HEK293 (cell line): Measurements from ENCODE around the gene KANSL3.

Experiments
- HOXD13 ChIP-seq: sonication (generic); formaldehyde crosslinking; IDR thresholded peaks from 2 replicates; pipeline ENCODE4 v1.8.0; 2022; ENCODE audit warnings: missing genetic modification reagents, borderline replicate concordance
- IKZF3 ChIP-seq: fragments of 450-650 bp; IDR thresholded peaks from 2 replicates; pipeline ENCODE4 v1.5.0; 2018; ENCODE audit warnings: missing biosample characterization, mild to moderate bottlenecking, missing genetic modification characterization, moderate library complexity
- ZNF10 ChIP-seq: fragments of 450-650 bp; formaldehyde crosslinking; IDR thresholded peaks from 2 replicates; pipeline ENCODE4 v1.5.1; 2017; ENCODE audit warnings: missing biosample characterization, missing genetic modification characterization
- ZNF157 ChIP-seq: fragments of 450-650 bp; formaldehyde crosslinking; IDR thresholded peaks from 2 replicates; pipeline ENCODE4 v1.5.1; 2016; ENCODE audit warnings: missing biosample characterization, missing genetic modification characterization
- ZNF350 ChIP-seq: fragments of 450-650 bp; formaldehyde crosslinking; IDR thresholded peaks from 2 replicates; pipeline ENCODE4 v1.5.0; 2017; ENCODE audit warnings: missing biosample characterization, mild to moderate bottlenecking, missing genetic modification characterization
- ZNF366 ChIP-seq: fragments of 450-650 bp; formaldehyde crosslinking; conservative IDR thresholded peaks from 2 replicates; pipeline ENCODE4 v1.5.1; 2016; ENCODE audit warnings: missing biosample characterization, missing genetic modification characterization
- ZNF416 ChIP-seq: fragments of 450-650 bp; formaldehyde crosslinking; IDR thresholded peaks from 2 replicates; pipeline ENCODE4 v1.5.1; 2016; ENCODE audit warnings: missing biosample characterization, missing genetic modification characterization
- ZNF776 ChIP-seq: fragments of 450-650 bp; formaldehyde crosslinking; IDR thresholded peaks from 2 replicates; pipeline ENCODE4 v1.5.0; 2017; ENCODE audit warnings: missing biosample characterization, missing genetic modification characterization, borderline replicate concordance
- TF ChIP-seq, protein P1 (sequence below): IDR thresholded peaks from 2 replicates; pipeline ENCODE4 v1.6.1; 2011; ENCODE audit warnings: mild to moderate bottlenecking, low read depth, low read length, borderline replicate concordance
- TF ChIP-seq, protein P2 (sequence below): fragments of 450-650 bp; formaldehyde crosslinking; IDR thresholded peaks from 2 replicates; pipeline ENCODE4 v1.5.1; 2016; ENCODE audit warnings: missing biosample characterization, missing genetic modification characterization

DNA sequence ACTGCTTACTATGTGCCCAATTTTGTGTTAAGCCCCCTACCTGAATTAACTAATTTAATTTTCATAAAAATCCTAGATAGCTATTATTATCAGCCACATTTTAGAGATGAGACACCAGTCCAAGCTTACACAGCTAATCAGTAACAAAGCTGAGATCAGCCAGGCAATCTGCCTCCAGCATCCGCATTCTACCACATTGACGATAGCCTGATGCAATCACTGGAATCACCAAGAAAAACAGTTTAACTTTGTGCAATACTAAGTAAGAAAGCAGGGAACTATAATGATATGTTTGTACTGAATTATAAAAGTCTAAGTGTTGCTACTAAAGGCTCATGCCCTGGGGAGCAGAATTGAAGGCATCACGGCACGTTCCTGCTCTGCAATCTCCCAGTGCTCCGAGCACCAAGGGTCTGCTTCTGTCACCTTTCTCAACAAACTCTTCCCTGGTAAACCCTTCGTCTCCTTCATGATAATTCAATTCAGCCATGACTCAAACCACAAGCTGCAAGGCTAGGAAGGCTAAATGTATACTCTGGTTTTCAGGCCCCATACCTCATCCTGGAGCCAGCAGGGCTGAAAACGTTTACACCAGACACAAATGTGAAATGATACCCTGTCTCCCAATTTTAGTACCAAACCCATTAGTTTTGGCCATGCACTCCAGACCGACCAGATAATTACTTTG lies 19.4 kb downstream of the KANSL3 start:
- TF ChIP-seq, protein P1, sequence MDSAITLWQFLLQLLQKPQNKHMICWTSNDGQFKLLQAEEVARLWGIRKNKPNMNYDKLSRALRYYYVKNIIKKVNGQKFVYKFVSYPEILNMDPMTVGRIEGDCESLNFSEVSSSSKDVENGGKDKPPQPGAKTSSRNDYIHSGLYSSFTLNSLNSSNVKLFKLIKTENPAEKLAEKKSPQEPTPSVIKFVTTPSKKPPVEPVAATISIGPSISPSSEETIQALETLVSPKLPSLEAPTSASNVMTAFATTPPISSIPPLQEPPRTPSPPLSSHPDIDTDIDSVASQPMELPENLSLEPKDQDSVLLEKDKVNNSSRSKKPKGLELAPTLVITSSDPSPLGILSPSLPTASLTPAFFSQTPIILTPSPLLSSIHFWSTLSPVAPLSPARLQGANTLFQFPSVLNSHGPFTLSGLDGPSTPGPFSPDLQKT, result no peak
- TF ChIP-seq ZNF366 (no peak), HOXD13 (CRISPR knock-in tag) (no peak), ZNF157 (tag by site-specific recombination) (no peak), ZNF350 (tag by site-specific recombination) (no peak), ZNF416 (tag by site-specific recombination) (no peak), ZNF10 (tag by site-specific recombination) (no peak), IKZF3 (tag by site-specific recombination) (no peak), ZNF776 (tag by site-specific recombination) (no peak)
- TF ChIP-seq, protein P2, sequence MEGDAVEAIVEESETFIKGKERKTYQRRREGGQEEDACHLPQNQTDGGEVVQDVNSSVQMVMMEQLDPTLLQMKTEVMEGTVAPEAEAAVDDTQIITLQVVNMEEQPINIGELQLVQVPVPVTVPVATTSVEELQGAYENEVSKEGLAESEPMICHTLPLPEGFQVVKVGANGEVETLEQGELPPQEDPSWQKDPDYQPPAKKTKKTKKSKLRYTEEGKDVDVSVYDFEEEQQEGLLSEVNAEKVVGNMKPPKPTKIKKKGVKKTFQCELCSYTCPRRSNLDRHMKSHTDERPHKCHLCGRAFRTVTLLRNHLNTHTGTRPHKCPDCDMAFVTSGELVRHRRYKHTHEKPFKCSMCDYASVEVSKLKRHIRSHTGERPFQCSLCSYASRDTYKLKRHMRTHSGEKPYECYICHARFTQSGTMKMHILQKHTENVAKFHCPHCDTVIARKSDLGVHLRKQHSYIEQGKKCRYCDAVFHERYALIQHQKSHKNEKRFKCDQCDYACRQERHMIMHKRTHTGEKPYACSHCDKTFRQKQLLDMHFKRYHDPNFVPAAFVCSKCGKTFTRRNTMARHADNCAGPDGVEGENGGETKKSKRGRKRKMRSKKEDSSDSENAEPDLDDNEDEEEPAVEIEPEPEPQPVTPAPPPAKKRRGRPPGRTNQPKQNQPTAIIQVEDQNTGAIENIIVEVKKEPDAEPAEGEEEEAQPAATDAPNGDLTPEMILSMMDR (tag by site-specific recombination), result no peak
